ENCODE measurements around the gene SUPT5H. TPM values are rescaled to one million over a fixed set of nuclear protein-coding genes. Genes with fewer than 3 reads are reported as not detected.

Gene SUPT5H
- total and polyA plus RNA-seq, 2 of the 8 experiments (the other 6 are each of a cell fraction or from before 2014, with no cell fraction given): 77.8 to 111 TPM

DNA sequence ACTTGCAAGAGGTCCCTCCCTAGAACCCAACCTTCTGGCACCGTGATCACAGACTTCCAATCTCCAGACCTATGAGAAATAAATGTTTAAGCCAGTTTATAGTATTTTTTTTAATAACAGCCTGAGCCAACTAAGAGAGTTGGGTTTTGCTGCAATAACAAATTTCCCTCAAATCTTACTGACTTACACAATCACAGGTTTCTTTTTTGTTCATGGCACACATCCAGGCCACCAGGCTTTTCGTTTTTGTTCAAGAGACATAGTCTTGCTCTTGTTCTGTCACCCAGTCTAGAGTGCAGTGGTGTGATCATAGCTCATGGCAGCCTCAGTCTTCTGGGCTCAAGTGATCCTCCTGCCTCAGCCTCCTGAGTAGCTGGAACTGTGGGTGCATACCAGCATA, 67.6 kb downstream of the SUPT5H start:
- H2BK120ac ChIP-seq (replicated peaks; ENCODE audit: low read depth, low read length): no peak overlapping the region
- H3K14ac ChIP-seq (ENCODE audit: insufficient read length): no peak overlapping the region
- DNase-seq (ENCODE audit: low read depth in 1 of 2, low spot score in 2 of 2) (no peak), FAIRE-seq (no peak)
- 92% methylated on average over 2 of the region's 2 CpGs; no CpG with 5 or more reads in 1 of the 2 experiments for WGBS, 2 experiments (ENCODE audit: extremely low coverage in 1 of 2, insufficient coverage in 1 of 2, insufficient read length in 1 of 2, insufficient replicate concordance in 2 of 2, low coverage in 1 of 2, low lambda C conversion rate in 2 of 2, missing lambda C conversion rate in 1 of 2)
- H4K91ac ChIP-seq (replicated peaks; ENCODE audit: insufficient read length, low read length): no peak overlapping the region
- no peak overlapping the region for H3K27ac ChIP-seq (ENCODE audit: low read depth, low read length)
- H2BK12ac ChIP-seq (ENCODE audit: low read depth, low read length): no peak overlapping the region
- no peak overlapping the region for H4K8ac ChIP-seq (ENCODE audit: extremely low read depth, insufficient read depth, low read length)
- no peak overlapping the region for H2AFZ ChIP-seq (ENCODE audit: low read length)
- H3K4ac ChIP-seq (replicated peaks; ENCODE audit: insufficient read length, low read depth, low read length): no peak overlapping the region
- no peak overlapping the region for H3K18ac ChIP-seq (ENCODE audit: extremely low read depth, low read length)
- no peaks in the 10 kb centered on the region for H3K9me3 ChIP-seq (ENCODE audit: insufficient read depth in 2 of 2, low read depth in 1 of 2, low read length in 1 of 2)
- peaks cover 0 to 9% (median 1%) of the 10 kb centered on the region in 4 experiments; a peak in 5 of 7 replicates for H3K4me1 ChIP-seq (replicated peaks in 1 of 4; ENCODE audit: control insufficient read depth in 3 of 4, insufficient read depth in 4 of 4, low read length in 3 of 4)
- H3K27me3 ChIP-seq (replicated peaks in 1 of 4; ENCODE audit: control insufficient read depth in 3 of 4, extremely low read depth in 1 of 4, insufficient read depth in 3 of 4, low read length in 3 of 4): peaks cover 4 to 16% (median 12%) of the 10 kb centered on the region in 4 experiments
- no peak overlapping the region for H3K4me3 ChIP-seq (ENCODE audit: extremely low read depth in 1 of 4, insufficient read depth in 2 of 4, low read depth in 3 of 4, low read length in 4 of 4)
- H3K56ac ChIP-seq (replicated peaks; ENCODE audit: insufficient read length, low read depth, low read length): no peak overlapping the region
- H2BK15ac ChIP-seq (ENCODE audit: low read length): no peak overlapping the region
- H2AK5ac ChIP-seq (ENCODE audit: low read depth, low read length): no peak overlapping the region
- TF ChIP-seq KDM5A (IDR thresholded peaks at IDR 0.05; ENCODE audit: low read length): no peak
- H4K5ac ChIP-seq (ENCODE audit: insufficient read length, low read depth, low read length): no peak overlapping the region
- H3K23ac ChIP-seq (ENCODE audit: insufficient read length): no peak overlapping the region
- ChIA-PET POLR2A (ENCODE audit: partially characterized antibody) (interaction anchor here (0.6 to 4.2 kb wide), 3 partner anchors 10 to 99 kb away, joined by 3 to 24 read pairs (median 6); partner anchors contain the start of gene RPS16), CTCF (ENCODE audit: partially characterized antibody) (interaction anchor here (1.8 to 10.7 kb wide), 3 partner anchors 9 to 39 kb away, joined by 13 to 101 read pairs (median 14); partner anchors contain the start of gene EID2B)
- H2BK20ac ChIP-seq (ENCODE audit: low read length): no peak overlapping the region
- H4K20me1 ChIP-seq (replicated peaks in 1 of 2; ENCODE audit: control insufficient read depth in 1 of 2, insufficient read depth in 2 of 2, low read length in 2 of 2): peaks cover 0 to 2% of the 10 kb centered on the region in 2 experiments
- H2BK5ac ChIP-seq (ENCODE audit: low read depth, low read length): no peak overlapping the region
- H3K4me2 ChIP-seq (ENCODE audit: insufficient read depth in 1 of 2, low read depth in 2 of 2, low read length in 2 of 2): no peak overlapping the region
- peaks cover 7% of the 10 kb centered on the region; the same call in 1 of the 2 replicates for H3K79me1 ChIP-seq (ENCODE audit: low read depth, low read length)
- H3K9ac ChIP-seq (replicated peaks in 1 of 4; ENCODE audit: extremely low read depth in 1 of 4, low read depth in 3 of 4, low read length in 3 of 4): no peak overlapping the region
- H3K79me2 ChIP-seq (ENCODE audit: control insufficient read depth in 1 of 2, insufficient read depth in 2 of 2, low read length in 2 of 2): peaks cover 0 to 7% of the 10 kb centered on the region in 2 experiments; a peak in 3 of 4 replicates
- no peaks in the 10 kb centered on the region for H3K36me3 ChIP-seq (ENCODE audit: control insufficient read depth in 2 of 4, insufficient read depth in 4 of 4, low read length in 3 of 4)
- H3K23me2 ChIP-seq (ENCODE audit: low read depth, low read length): peaks cover 10% of the 10 kb centered on the region; the same call in 1 of the 2 replicates

Measured in H1 (cell line).